ENCODE measurements around the gene NMUR2.

NMUR2 gene, protein sequence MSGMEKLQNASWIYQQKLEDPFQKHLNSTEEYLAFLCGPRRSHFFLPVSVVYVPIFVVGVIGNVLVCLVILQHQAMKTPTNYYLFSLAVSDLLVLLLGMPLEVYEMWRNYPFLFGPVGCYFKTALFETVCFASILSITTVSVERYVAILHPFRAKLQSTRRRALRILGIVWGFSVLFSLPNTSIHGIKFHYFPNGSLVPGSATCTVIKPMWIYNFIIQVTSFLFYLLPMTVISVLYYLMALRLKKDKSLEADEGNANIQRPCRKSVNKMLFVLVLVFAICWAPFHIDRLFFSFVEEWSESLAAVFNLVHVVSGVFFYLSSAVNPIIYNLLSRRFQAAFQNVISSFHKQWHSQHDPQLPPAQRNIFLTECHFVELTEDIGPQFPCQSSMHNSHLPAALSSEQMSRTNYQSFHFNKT

DNA sequence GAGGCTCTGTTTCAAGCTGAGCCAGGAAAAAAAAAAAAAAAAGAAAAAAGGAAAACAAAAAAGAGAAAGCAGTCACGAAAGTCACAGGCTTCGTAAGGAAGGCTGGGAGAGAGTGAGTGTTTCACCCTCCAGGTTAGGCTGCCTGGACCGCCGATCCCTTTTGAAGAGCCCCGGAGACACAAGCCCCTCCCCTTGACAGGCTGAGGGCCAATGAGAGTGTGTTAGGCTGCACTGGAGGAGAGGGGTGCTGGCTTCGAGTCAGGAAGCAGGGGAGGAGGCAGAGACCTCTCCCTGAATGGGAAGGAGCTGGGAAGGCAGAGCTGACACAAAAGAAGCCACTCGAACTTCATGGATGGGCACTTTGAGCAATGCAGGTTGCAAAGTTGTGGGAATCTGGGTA is at the start of gene NMUR2:
TSS of gene NMUR2 (minus strand) at position 135 of the 400 bp plus-strand sequence. CDS start 166 bp downstream, outside the sequence.
- no peak for TF ChIP-seq POLR2A (IDR thresholded peaks at IDR 0.05; ENCODE audit: low read length)
- no peak for TF ChIP-seq GATA1 (IDR thresholded peaks at IDR 0.05; ENCODE audit: low read depth, low read length)
- no peak for DNase-seq

DNA sequence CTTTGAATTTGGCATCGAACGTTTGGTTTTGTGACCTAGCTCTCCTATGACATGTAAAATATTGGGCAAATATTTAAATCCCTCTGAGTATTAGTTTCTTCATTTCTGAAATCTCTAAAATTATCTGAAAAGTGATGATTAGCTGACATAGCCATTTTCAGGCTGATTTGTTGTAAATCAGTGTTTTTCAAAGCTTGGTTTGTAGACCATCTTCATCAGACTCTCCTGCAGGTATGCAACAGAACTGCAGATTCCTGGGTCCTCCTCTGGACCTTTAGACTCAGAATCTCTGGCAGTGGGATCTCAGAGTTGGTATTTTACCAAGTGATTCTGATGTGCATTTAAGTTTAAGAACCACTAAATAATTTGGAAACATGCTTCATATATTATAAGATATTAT is 38.9 kb upstream of the NMUR2 start:
- no peak for DNase-seq
- no peak for TF ChIP-seq POLR2A (IDR thresholded peaks at IDR 0.05; ENCODE audit: low read length)
- TF ChIP-seq GATA1 (IDR thresholded peaks at IDR 0.05; ENCODE audit: low read depth, low read length) = no peak

DNA sequence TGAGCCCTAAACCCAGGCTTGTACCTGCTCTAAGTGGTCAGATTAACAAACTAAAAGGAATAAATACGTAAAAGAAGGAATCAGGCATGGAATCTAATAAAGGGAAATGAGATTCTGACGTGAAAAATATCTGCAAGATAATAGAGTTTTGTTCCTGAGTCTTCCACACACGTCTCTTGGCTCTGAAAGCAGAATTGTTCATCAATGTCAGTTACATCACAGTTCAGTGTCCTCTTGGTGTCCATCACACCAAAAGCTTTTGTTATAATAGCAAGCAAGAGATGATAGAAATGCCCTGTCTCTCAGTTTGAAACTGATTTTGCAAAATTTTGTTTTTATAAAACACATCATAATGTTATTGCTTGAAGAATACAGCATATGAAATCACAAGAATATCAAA is 34.7 kb upstream of the NMUR2 start:
- DNase-seq = no peak
- TF ChIP-seq POLR2A (IDR thresholded peaks at IDR 0.05; ENCODE audit: low read length) (no peak), GATA1 (IDR thresholded peaks at IDR 0.05; ENCODE audit: low read depth, low read length) (no peak)

DNA sequence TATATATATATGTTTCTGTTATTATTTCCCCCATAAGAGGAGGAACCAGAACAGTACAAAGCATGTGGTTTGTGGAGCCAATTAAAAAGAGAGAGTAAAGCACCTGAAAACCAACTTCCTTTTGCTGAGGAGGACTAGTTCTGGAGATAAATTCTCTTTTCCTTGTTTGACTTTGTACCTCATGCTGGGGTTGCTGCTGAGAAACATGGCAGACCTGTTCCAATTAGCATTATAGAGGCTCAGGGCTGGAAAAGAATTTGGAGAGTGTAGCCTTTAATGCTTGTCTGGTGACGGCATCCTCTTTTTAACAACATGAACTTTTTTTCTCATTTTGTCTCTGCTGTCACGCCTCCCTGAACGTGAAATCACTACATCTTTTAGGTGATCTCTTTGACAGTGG is 32.8 kb upstream of the NMUR2 start:
- DNase-seq = no peak
- TF ChIP-seq GATA1 (IDR thresholded peaks at IDR 0.05; ENCODE audit: low read depth, low read length) (no peak), POLR2A (IDR thresholded peaks at IDR 0.05; ENCODE audit: low read length) (no peak)

DNA sequence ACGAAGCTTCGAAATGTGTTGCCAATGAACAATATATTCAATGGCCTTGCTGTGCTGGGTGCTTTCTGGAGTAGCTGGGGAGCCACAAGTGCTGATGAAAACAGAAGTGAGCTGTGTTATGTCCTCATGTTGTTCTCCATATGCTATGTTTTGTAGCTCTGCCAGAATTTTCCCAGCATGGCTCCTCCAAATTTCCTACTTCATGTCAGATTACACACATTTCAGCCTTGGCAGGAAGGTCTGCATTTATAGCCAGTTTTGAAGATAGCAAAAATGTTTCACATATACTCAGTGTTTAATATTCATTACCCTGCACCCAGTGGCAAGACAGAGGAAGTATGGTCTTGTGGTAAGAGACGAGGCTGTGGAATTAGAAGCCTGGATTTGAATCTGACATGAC is 22.6 kb upstream of the NMUR2 start:
- no peak for TF ChIP-seq POLR2A (IDR thresholded peaks at IDR 0.05; ENCODE audit: low read length)
- TF ChIP-seq GATA1 (IDR thresholded peaks at IDR 0.05; ENCODE audit: low read depth, low read length) = no peak

DNA sequence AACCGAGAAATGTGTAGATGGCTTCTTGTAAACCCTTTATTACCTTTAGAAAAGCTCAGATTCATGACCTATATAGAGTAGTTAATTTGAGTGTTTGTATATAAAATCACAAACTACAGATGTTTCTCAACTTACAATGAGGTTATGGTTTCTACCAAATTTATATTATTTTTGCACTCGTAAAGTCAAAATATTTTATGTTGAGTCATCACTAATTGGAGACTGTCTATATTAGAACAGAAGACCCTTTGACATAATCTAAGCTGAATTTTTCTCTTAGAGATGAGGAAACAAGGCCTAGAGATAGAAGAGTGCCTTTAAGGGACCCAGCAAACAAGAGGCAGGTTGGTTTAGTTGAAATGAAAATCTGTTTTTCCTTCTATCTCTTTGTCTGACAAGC is 20.0 kb upstream of the NMUR2 start:
- TF ChIP-seq POLR2A (IDR thresholded peaks at IDR 0.05; ENCODE audit: low read length) = no peak
- no peak for TF ChIP-seq GATA1 (IDR thresholded peaks at IDR 0.05; ENCODE audit: low read depth, low read length)
- DNase-seq = no peak

More for the DNA sequence above, 22.6 kb upstream of the NMUR2 start:
- DNase-seq = no peak

DNA sequence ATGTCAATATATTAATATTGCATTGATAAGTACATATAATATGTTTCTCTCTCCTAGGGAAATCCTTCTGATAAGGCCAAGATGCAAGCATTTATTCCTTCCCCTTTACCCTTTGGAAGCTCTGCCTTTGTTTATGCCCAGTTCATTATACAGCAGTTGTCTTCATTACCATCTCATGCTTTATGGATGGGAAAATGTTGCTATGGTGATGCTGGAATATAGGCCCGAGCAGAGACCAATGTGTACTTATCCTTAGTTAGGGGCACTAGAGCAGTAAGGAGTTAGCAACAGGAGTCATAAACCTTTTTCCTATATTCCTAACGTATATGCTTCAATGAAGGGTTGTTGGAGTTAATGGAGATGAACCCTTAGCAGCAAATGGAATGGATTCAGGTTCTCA is 19.4 kb upstream of the NMUR2 start:
- DNase-seq = no peak
- TF ChIP-seq POLR2A (IDR thresholded peaks at IDR 0.05; ENCODE audit: low read length) (no peak), GATA1 (IDR thresholded peaks at IDR 0.05; ENCODE audit: low read depth, low read length) (no peak)

DNA sequence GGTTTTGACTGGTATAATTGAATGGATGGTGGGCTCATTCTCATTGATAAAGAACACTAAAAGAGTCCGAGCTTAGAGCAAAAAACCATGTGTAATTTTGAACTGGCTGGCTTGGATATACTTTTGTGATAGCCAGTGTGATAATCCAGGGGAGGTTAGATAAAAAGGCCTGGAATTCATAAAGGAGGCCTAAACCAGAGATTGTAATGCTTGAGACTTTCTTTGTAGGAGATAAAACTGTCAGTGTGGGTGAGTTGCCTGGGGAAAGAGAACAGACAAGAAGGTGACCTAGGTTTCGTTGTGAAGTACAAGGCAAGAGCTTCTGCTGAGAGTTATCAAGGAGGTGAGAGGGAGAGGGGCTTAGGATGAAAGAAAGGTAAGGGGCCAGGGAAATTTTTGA is 17.0 kb upstream of the NMUR2 start:
- TF ChIP-seq GATA1 (IDR thresholded peaks at IDR 0.05; ENCODE audit: low read depth, low read length) (no peak), POLR2A (IDR thresholded peaks at IDR 0.05; ENCODE audit: low read length) (no peak)
- DNase-seq = no peak

DNA sequence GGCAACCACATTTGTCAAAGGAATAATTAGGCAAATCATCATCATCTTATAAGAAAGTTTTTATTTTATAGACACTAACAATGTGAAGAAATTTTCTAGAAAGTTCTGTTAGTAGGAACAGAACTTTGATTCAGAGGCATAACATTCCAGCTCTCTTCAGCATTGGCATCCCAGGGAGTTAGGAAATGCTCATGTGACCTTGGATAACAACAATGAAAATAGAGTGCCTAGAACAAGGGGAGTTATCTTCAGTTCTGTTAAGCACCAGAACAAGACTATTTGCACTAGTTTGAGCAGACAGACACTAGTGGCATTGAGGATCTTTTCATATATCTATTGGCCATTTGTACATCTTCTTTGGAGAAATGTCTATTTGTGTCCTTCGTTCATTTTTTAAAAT is 7.0 kb upstream of the NMUR2 start:
- DNase-seq = no peak
- TF ChIP-seq POLR2A (IDR thresholded peaks at IDR 0.05; ENCODE audit: low read length) (no peak), GATA1 (IDR thresholded peaks at IDR 0.05; ENCODE audit: low read depth, low read length) (no peak)

DNA sequence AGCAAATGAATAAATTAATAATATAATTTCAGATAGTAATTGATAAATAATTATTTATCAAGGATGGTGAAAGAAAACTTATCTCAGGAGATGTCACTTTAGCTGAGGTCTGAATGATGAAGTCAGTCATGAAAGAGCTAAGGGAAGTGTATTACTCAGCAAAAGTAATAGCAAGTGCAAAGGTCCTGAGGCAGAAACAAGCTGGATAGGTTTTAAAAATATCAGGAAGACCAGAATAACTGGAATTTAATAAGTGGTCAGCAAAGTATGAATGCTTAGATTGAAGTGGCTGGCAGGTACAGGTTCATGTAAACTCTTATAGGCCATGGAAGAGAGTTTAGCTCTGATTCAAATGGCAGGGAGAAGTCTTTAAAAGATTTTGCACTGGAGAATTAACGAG is 1.0 kb upstream of the NMUR2 start:
- no peak for TF ChIP-seq GATA1 (IDR thresholded peaks at IDR 0.05; ENCODE audit: low read depth, low read length)
- TF ChIP-seq POLR2A (IDR thresholded peaks at IDR 0.05; ENCODE audit: low read length) = no peak
- DNase-seq = no peak

DNA sequence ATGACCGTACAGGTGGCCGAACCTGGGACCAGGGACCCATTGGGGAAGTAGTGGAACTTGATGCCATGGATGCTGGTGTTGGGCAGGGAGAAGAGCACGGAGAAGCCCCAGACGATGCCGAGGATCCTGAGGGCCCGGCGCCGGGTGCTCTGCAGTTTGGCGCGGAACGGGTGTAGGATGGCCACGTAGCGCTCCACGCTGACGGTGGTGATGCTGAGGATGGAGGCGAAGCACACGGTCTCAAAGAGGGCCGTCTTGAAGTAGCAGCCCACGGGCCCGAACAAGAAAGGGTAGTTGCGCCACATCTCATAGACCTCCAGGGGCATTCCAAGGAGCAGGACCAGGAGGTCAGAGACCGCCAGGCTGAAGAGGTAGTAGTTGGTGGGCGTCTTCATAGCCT is 585 bp downstream of the NMUR2 start:
- DNase-seq = no peak
- TF ChIP-seq GATA1 (IDR thresholded peaks at IDR 0.05; ENCODE audit: low read depth, low read length) (no peak), POLR2A (IDR thresholded peaks at IDR 0.05; ENCODE audit: low read length) (no peak)

DNA sequence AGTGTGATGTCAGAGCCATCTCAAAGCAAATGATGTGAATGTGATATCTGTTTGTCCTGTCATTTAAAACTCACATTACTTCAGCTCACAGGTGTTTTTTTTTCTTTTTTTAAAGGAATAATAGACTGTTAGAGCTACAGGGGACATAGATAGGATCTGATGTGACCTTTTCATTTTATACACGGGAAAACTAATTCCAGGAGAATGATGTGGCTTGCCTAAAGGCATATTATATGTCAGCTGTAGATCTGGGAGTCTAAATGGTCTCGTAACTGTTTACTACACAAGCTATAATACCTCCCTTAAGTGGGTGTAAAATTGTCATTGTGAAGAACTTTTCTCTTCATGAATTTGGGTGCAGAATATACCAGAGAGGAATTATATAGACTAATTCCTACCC is 2.0 kb downstream of the NMUR2 start:
- DNase-seq = no peak

DNA sequence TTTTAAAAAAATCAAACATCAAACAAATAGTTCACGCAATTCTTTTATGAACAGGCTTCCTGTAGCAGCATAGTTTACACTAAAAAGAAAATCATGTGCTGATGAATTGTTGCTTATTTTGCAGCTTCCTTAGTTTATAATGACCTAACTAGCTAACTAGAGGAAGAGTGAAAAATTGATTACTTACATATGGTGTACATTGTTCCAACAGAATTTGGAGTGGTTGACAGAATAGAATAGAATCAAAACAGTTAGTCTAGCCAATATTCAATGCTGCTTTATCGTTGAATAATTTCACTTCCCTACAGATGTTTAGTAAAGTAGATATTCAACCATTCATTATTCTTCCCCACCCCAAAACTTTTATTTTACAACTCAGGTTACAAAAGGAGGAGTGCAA is 4.2 kb downstream of the NMUR2 start:
- no peak for DNase-seq
- no peak for TF ChIP-seq GATA1 (IDR thresholded peaks at IDR 0.05; ENCODE audit: low read depth, low read length)
- TF ChIP-seq POLR2A (IDR thresholded peaks at IDR 0.05; ENCODE audit: low read length) = no peak

More for the DNA sequence above, 2.0 kb downstream of the NMUR2 start:
- TF ChIP-seq POLR2A (IDR thresholded peaks at IDR 0.05; ENCODE audit: low read length) = no peak
- no peak for TF ChIP-seq GATA1 (IDR thresholded peaks at IDR 0.05; ENCODE audit: low read depth, low read length)

DNA sequence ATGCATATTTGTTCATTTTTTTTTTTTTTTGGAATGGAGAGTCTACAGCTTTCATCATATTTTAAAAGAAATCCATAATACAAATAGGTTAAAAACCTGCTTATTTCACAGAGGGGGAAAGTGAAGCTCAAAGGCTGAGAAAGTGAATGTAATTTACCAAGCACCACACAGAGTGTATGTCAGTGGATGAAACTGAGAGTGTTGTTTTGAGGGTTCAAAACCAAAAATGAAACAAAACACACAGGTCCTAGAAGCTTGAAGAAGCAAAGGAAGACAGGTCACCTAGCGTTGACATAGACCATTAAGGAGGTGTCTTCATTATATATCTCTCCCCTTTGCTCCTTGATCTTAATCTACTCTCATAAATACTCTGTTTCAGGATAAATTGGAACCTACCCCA is 7.5 kb downstream of the NMUR2 start:
- no peak for DNase-seq
- no peak for TF ChIP-seq POLR2A (IDR thresholded peaks at IDR 0.05; ENCODE audit: low read length)
- TF ChIP-seq GATA1 (IDR thresholded peaks at IDR 0.05; ENCODE audit: low read depth, low read length) = no peak

DNA sequence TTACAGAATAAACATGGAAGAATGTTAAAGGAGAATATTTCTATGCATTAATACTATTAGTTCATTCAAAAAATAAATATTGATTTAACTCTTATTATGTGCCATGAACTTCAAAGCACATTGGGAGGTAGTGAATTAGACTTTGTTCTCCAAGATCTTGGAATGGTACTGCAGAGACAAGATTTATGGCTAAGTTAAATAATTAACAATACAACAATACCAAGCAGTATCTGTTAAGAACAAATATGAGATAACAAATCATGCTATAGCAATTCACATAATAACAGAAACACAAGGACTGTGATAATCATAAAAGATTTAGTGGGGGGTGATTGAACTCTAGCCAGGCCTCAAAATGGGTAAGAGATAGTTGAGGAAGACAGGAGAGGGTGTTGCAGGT is 11.6 kb downstream of the NMUR2 start:
- DNase-seq = no peak

More for the DNA sequence above, 11.6 kb downstream of the NMUR2 start:
- TF ChIP-seq POLR2A (IDR thresholded peaks at IDR 0.05; ENCODE audit: low read length) (no peak), GATA1 (IDR thresholded peaks at IDR 0.05; ENCODE audit: low read depth, low read length) (no peak)

All from erythroblast (primary cell).